EH (cell line): ENCODE measurements around the gene PPP1R12A.
"Not testable (repeated sequence)": the region's sequence is repeated elsewhere in the genome, so short reads cannot be mapped to it uniquely, and the experiment has no call there.

ENCODE experiments used
- DNase-seq: peaks from one replicate; pipeline ENCODE4 v3.0.0-alpha.2; 2015; ENCODE audit warnings: low read depth

Gene PPP1R12A

GRCh38 chr12:79935021-79935623 lies at the start of gene PPP1R12A:
Gene PPP1R12A, minus strand, starts transcription at chr12:79935097. Its CDS starts 166 bp downstream, at chr12:79934931.
- peak; percentile 98 for DNase-seq

GRCh38 chr12:79983986-79984620 lies 49.2 kb upstream of the PPP1R12A start:
- DNase-seq = peak; percentile 64

- peak; percentile 96 for DNase-seq
These were observed 48.6 kb upstream of the PPP1R12A start for GRCh38 chr12:79983492-79983891.

GRCh38 chr12:79982086-79983062 lies 47.5 kb upstream of the PPP1R12A start:
- DNase-seq = peak; percentile 27

GRCh38 chr12:79978692-79979091 lies 43.8 kb upstream of the PPP1R12A start:
- DNase-seq = no peak

- peak; percentile 74 for DNase-seq
These were observed 43.1 kb upstream of the PPP1R12A start for GRCh38 chr12:79977856-79978460.

- no peak for DNase-seq
These were observed 40.2 kb upstream of the PPP1R12A start for GRCh38 chr12:79975143-79975542.

GRCh38 chr12:79973801-79974200 lies 38.9 kb upstream of the PPP1R12A start:
- no peak for DNase-seq

- no peak for DNase-seq
These were observed 29.3 kb upstream of the PPP1R12A start for GRCh38 chr12:79964100-79964627.

- no peak for DNase-seq
These were observed 26.5 kb upstream of the PPP1R12A start for GRCh38 chr12:79961411-79961810.

GRCh38 chr12:79959484-79959883 lies 24.6 kb upstream of the PPP1R12A start:
- DNase-seq = no peak

- DNase-seq = peak; percentile 42
These were observed 22.0 kb upstream of the PPP1R12A start for GRCh38 chr12:79956896-79957295.

GRCh38 chr12:79955561-79955960 lies 20.7 kb upstream of the PPP1R12A start:
- DNase-seq = no peak

GRCh38 chr12:79954037-79954610 lies 19.2 kb upstream of the PPP1R12A start:
- DNase-seq = peak; percentile 7

GRCh38 chr12:79949098-79949497 lies 14.2 kb upstream of the PPP1R12A start:
- DNase-seq = no peak

GRCh38 chr12:79945433-79945832 lies 10.5 kb upstream of the PPP1R12A start:
- no peak for DNase-seq

- DNase-seq = no peak
These were observed 9.7 kb upstream of the PPP1R12A start for GRCh38 chr12:79944565-79944964.

- not testable (repeated sequence) for DNase-seq
These were observed 7.9 kb upstream of the PPP1R12A start for GRCh38 chr12:79942846-79943245.

- DNase-seq = no peak
These were observed 4.9 kb upstream of the PPP1R12A start for GRCh38 chr12:79939728-79940310.

GRCh38 chr12:79938843-79939242 lies 3.9 kb upstream of the PPP1R12A start:
- no peak for DNase-seq

GRCh38 chr12:79936670-79937069 lies 1.8 kb upstream of the PPP1R12A start:
- DNase-seq = peak; percentile 35
